ENCODE measurements around the gene PMEPA1. TPM values are rescaled to one million over a fixed set of nuclear protein-coding genes. Genes with fewer than 3 reads are reported as not detected.
"Not testable (repeated sequence)": the region's sequence is repeated elsewhere in the genome, so short reads cannot be mapped to it uniquely, and the experiment has no call there.

The PMEPA1 gene
- total RNA-seq, 1 experiment from 2014 or later, result 1.9 TPM

GRCh38 chr20:57629491-57629901 is 80.3 kb downstream of the PMEPA1 start:
- not testable (repeated sequence) for H3K9me2 ChIP-seq (replicated peaks; ENCODE audit: insufficient read depth, low read length); H3K4me3 ChIP-seq (ENCODE audit: low read length); H3K79me2 ChIP-seq (ENCODE audit: low read length); H3K9me3 ChIP-seq (ENCODE audit: low read length); H3K4me2 ChIP-seq (ENCODE audit: low read depth, low read length, poor library complexity, severe bottlenecking); H2AFZ ChIP-seq (ENCODE audit: low read length); H4K20me1 ChIP-seq (ENCODE audit: insufficient read depth, low read depth, low read length); H3K27ac ChIP-seq (ENCODE audit: low read length); DNase-seq; H3K36me3 ChIP-seq (ENCODE audit: insufficient read depth, low read length); H3K9ac ChIP-seq (ENCODE audit: low read length); H3K27me3 ChIP-seq (ENCODE audit: low read length)
- peaks cover 12% of the 10 kb centered on the region for H3K4me1 ChIP-seq (ENCODE audit: low read length)

GRCh38 chr20:57628962-57629308 is 80.9 kb downstream of the PMEPA1 start:
- H3K4me1 ChIP-seq (ENCODE audit: low read length), result peaks cover 12% of the 10 kb centered on the region
- not testable (repeated sequence) for H3K27me3 ChIP-seq (ENCODE audit: low read length); H3K9ac ChIP-seq (ENCODE audit: low read length); H3K79me2 ChIP-seq (ENCODE audit: low read length); DNase-seq; H3K36me3 ChIP-seq (ENCODE audit: insufficient read depth, low read length); H3K9me2 ChIP-seq (replicated peaks; ENCODE audit: insufficient read depth, low read length); H4K20me1 ChIP-seq (ENCODE audit: insufficient read depth, low read depth, low read length); H3K4me3 ChIP-seq (ENCODE audit: low read length); H3K9me3 ChIP-seq (ENCODE audit: low read length); H3K4me2 ChIP-seq (ENCODE audit: low read depth, low read length, poor library complexity, severe bottlenecking); H3K27ac ChIP-seq (ENCODE audit: low read length); H2AFZ ChIP-seq (ENCODE audit: low read length)

- no peaks in the 10 kb centered on the region for H3K27me3 ChIP-seq (ENCODE audit: low read length)
- peak overlapping the region; percentile 46 for H3K9ac ChIP-seq (ENCODE audit: low read length)
- no peaks in the 10 kb centered on the region for H3K79me2 ChIP-seq (ENCODE audit: low read length)
- H3K9me2 ChIP-seq (replicated peaks; ENCODE audit: insufficient read depth, low read length), result no peaks in the 10 kb centered on the region
- no peak overlapping the region for H3K4me3 ChIP-seq (ENCODE audit: low read length)
- peak overlapping the region; percentile 88 for H2AFZ ChIP-seq (ENCODE audit: low read length)
- no peaks in the 10 kb centered on the region for H3K36me3 ChIP-seq (ENCODE audit: insufficient read depth, low read length)
- peak; percentile 86 for DNase-seq
- H3K9me3 ChIP-seq (ENCODE audit: low read length), result no peaks in the 10 kb centered on the region
- H3K4me2 ChIP-seq (ENCODE audit: low read depth, low read length, poor library complexity, severe bottlenecking), result peak overlapping the region; percentile 60
- peaks cover 12% of the 10 kb centered on the region for H3K4me1 ChIP-seq (ENCODE audit: low read length)
- H3K27ac ChIP-seq (ENCODE audit: low read length), result peak overlapping the region; percentile 69
- no peaks in the 10 kb centered on the region for H4K20me1 ChIP-seq (ENCODE audit: insufficient read depth, low read depth, low read length)
Observed at GRCh38 chr20:57628047-57628961, 81.5 kb downstream of the PMEPA1 start.

GRCh38 chr20:57627339-57627738 is 82.5 kb downstream of the PMEPA1 start:
- no peak overlapping the region for H3K27ac ChIP-seq (ENCODE audit: low read length)
- no peak overlapping the region for H3K4me2 ChIP-seq (ENCODE audit: low read depth, low read length, poor library complexity, severe bottlenecking)
- H3K4me1 ChIP-seq (ENCODE audit: low read length), result peaks cover 12% of the 10 kb centered on the region
- H4K20me1 ChIP-seq (ENCODE audit: insufficient read depth, low read depth, low read length), result no peaks in the 10 kb centered on the region
- H3K27me3 ChIP-seq (ENCODE audit: low read length), result no peaks in the 10 kb centered on the region
- H3K9me2 ChIP-seq (replicated peaks; ENCODE audit: insufficient read depth, low read length), result no peaks in the 10 kb centered on the region
- H3K9ac ChIP-seq (ENCODE audit: low read length), result no peak overlapping the region
- H3K79me2 ChIP-seq (ENCODE audit: low read length), result no peaks in the 10 kb centered on the region
- H3K9me3 ChIP-seq (ENCODE audit: low read length), result no peaks in the 10 kb centered on the region
- H3K36me3 ChIP-seq (ENCODE audit: insufficient read depth, low read length), result no peaks in the 10 kb centered on the region
- H2AFZ ChIP-seq (ENCODE audit: low read length), result peak overlapping the region; percentile 88; the same call in 1 of the 2 replicates
- H3K4me3 ChIP-seq (ENCODE audit: low read length), result no peak overlapping the region
- no peak for DNase-seq

GRCh38 chr20:57625978-57626377 is 83.8 kb downstream of the PMEPA1 start:
- no peak overlapping the region for H3K4me2 ChIP-seq (ENCODE audit: low read depth, low read length, poor library complexity, severe bottlenecking)

GRCh38 chr20:57625181-57625958 is 84.4 kb downstream of the PMEPA1 start:
- H3K27ac ChIP-seq (ENCODE audit: low read length), result no peak overlapping the region
- H3K9ac ChIP-seq (ENCODE audit: low read length), result no peak overlapping the region
- no peak for DNase-seq
- no peaks in the 10 kb centered on the region for H3K79me2 ChIP-seq (ENCODE audit: low read length)
- H3K4me1 ChIP-seq (ENCODE audit: low read length), result peaks cover 29% of the 10 kb centered on the region
- H4K20me1 ChIP-seq (ENCODE audit: insufficient read depth, low read depth, low read length), result no peaks in the 10 kb centered on the region
- no peaks in the 10 kb centered on the region for H3K9me3 ChIP-seq (ENCODE audit: low read length)
- no peaks in the 10 kb centered on the region for H3K36me3 ChIP-seq (ENCODE audit: insufficient read depth, low read length)
- H3K4me2 ChIP-seq (ENCODE audit: low read depth, low read length, poor library complexity, severe bottlenecking), result no peak overlapping the region
- H3K4me3 ChIP-seq (ENCODE audit: low read length), result no peak overlapping the region
- H3K27me3 ChIP-seq (ENCODE audit: low read length), result no peaks in the 10 kb centered on the region
- H2AFZ ChIP-seq (ENCODE audit: low read length), result no peak overlapping the region
- H3K9me2 ChIP-seq (replicated peaks; ENCODE audit: insufficient read depth, low read length), result no peaks in the 10 kb centered on the region

More at GRCh38 chr20:57625978-57626377, 83.8 kb downstream of the PMEPA1 start:
- Histone ChIP-seq H3K9ac (ENCODE audit: low read length) (no peak overlapping the region), H3K9me3 (ENCODE audit: low read length) (no peaks in the 10 kb centered on the region), H2AFZ (ENCODE audit: low read length) (no peak overlapping the region), H3K4me3 (ENCODE audit: low read length) (no peak overlapping the region), H3K27ac (ENCODE audit: low read length) (no peak overlapping the region), H3K36me3 (ENCODE audit: insufficient read depth, low read length) (no peaks in the 10 kb centered on the region), H3K79me2 (ENCODE audit: low read length) (no peaks in the 10 kb centered on the region), H3K4me1 (ENCODE audit: low read length) (peaks cover 23% of the 10 kb centered on the region), H4K20me1 (ENCODE audit: insufficient read depth, low read depth, low read length) (no peaks in the 10 kb centered on the region), H3K9me2 (replicated peaks; ENCODE audit: insufficient read depth, low read length) (no peaks in the 10 kb centered on the region), H3K27me3 (ENCODE audit: low read length) (no peaks in the 10 kb centered on the region)
- no peak for DNase-seq

GRCh38 chr20:57624124-57624523 is 85.7 kb downstream of the PMEPA1 start:
- no peaks in the 10 kb centered on the region for H4K20me1 ChIP-seq (ENCODE audit: insufficient read depth, low read depth, low read length)
- H3K4me3 ChIP-seq (ENCODE audit: low read length), result no peak overlapping the region
- DNase-seq, result no peak
- no peak overlapping the region for H3K4me2 ChIP-seq (ENCODE audit: low read depth, low read length, poor library complexity, severe bottlenecking)
- H3K9me3 ChIP-seq (ENCODE audit: low read length), result no peaks in the 10 kb centered on the region
- H3K27me3 ChIP-seq (ENCODE audit: low read length), result no peaks in the 10 kb centered on the region
- no peaks in the 10 kb centered on the region for H3K9me2 ChIP-seq (replicated peaks; ENCODE audit: insufficient read depth, low read length)
- H3K4me1 ChIP-seq (ENCODE audit: low read length), result peaks cover 41% of the 10 kb centered on the region
- no peaks in the 10 kb centered on the region for H3K79me2 ChIP-seq (ENCODE audit: low read length)
- no peak overlapping the region for H3K27ac ChIP-seq (ENCODE audit: low read length)
- no peak overlapping the region for H2AFZ ChIP-seq (ENCODE audit: low read length)
- no peaks in the 10 kb centered on the region for H3K36me3 ChIP-seq (ENCODE audit: insufficient read depth, low read length)
- H3K9ac ChIP-seq (ENCODE audit: low read length), result no peak overlapping the region
